Stimulated activated CD8-positive, alpha-beta memory T cell treated with anti-CD3 and anti-CD28 coated beads, Interleukin-15, amount 100 ng/mL, for 1 hour (primary cell): ENCODE results near the gene FCAMR.

Experiments used
- DNase-seq: peaks from one replicate; pipeline ENCODE4 v3.0.0-alpha.2; 2020; ENCODE audit warnings: low read depth

FCAMR gene, protein sequence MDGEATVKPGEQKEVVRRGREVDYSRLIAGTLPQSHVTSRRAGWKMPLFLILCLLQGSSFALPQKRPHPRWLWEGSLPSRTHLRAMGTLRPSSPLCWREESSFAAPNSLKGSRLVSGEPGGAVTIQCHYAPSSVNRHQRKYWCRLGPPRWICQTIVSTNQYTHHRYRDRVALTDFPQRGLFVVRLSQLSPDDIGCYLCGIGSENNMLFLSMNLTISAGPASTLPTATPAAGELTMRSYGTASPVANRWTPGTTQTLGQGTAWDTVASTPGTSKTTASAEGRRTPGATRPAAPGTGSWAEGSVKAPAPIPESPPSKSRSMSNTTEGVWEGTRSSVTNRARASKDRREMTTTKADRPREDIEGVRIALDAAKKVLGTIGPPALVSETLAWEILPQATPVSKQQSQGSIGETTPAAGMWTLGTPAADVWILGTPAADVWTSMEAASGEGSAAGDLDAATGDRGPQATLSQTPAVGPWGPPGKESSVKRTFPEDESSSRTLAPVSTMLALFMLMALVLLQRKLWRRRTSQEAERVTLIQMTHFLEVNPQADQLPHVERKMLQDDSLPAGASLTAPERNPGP

DNA sequence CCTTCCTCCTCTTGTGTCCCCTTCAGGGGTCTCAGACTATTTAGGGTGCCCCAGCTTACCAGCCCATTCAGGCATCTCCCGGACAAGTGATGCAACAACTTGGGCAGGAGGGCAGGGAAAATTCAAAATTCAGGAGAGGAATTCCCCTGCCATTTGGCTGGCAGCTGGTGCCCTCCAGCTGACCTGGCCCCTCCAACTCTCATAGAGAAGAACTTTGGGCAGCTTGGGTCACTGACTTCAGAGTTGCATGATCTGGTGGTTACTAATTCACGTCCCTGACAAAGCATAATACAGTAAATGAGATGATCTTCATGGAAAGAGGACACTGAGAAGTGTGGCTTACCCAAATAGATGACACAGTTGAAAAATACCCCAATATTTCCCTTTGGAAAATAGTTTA is at the start of gene FCAMR:
FCAMR (minus strand) TSS at position 15 of the 400 bp plus-strand sequence. CDS start 335 bp downstream, outside the sequence.
- DNase-seq: no peak

DNA sequence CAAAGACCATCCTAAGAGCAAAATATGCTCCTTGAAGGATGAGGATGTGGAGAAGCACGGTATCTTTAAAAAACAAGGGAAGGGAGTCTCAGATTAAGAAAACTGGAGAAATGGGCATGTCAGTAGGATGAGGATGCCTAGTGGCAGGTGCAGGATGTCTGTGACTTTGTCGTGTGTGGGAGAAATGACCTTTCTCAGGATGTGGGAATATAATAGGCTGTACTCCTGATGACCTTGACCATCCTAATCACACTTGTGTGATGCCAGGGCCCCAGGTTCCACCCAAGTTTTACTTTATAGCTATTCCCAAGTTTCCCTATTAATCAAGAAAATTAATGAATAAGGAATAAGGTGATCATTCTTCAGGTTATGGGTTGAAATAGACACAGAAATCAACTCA is 49.4 kb upstream of the FCAMR start:
- DNase-seq: no peak

DNA sequence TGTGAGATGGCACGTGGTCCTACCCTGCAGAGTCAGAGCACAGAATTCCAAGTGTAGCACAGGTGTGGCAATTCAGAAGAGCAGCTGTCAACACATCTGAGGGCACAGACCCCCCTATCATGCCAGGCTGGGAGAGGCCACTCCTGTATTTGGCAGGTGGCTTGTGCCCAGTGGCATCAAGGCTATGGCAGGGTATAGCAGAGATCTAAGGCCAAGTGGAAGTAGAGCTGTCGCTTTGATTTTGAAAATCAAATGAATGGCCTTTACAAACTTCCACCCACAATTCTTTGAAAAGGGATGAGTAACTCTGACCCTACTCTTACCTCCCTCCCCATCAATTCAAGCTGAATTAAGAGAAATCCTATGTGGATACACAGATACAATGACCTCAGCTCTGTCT is 48.9 kb upstream of the FCAMR start:
- no peak for DNase-seq

DNA sequence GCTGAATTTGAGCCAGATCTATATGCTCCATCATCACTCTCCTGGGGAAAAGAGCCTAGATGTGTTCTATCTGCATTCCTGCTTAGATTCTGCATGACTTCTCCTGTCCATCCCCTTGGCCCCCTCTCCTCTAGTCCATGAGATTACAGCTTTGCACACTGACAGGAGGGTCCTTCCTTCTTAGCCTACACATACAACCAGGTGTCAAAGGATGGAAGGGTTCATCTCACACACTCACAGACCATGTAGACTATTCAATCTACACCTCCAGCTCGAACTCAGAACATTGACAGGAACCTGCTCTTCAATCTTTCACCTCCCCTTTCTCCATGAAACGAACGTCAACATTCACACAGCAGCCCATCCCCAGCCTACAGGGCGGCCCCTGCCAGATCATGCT is 48.4 kb upstream of the FCAMR start:
- no peak for DNase-seq

DNA sequence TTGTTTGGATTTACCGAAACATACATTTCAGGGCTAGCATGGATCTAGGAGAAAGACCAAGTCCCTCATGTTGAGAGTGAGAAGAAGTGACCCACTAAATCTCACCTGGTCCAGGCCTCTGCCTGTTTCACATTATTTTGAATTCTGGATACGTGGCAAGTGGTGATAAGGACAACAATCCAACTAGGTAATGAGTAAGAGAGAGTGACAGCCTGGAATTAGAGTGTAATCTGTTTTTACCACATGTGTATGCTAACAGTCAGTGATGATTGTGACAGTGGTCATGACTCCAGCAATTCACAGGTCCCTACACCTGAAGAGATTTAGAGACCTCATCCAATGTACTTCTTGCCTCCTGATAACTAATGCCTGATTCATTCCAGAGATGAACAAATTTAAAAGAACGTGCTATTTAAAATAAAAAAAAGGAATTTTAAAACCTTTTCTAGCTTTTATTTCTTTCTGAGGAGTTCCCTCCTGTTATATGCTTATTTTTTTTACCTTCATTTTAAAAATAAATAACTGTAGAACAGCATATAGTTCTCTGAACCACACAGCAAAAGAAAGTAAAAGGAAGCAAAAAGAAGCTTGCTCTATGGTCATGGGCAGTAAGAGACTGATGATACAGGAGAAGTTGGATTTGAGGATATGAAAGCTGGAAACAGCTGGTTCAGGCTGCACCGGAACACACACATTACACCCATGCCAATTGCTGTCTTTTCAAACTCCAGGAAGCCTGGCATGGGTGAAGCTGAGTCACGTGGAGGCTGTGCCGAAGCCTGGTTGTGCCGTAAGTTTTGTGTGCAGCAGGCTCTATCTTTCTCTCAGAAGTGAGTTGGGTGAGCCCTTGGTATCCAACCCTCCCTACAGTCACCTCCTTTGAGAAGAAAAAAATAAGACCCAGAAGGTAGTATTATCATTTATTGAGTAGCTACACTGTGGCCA is 47.6 kb upstream of the FCAMR start:
- DNase-seq: no peak

DNA sequence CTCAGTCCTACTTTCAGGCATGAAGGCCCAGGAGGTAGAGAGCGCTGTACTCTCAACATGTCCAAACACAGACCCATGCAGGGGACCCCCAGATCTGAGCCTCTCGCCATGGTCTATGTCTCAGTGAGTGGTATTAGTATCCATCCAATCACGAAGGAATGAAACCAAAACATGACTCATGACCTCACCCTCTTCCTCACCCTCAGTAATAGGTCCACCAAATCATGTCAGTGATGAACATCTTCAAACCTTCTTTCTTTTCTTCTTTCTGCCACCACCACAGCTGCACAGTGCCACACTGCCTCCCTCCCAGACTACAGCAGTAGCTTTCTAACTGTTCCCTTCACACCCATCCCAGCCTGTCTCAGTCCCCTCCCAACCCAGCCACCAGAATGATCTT is 45.5 kb upstream of the FCAMR start:
- no peak for DNase-seq

DNA sequence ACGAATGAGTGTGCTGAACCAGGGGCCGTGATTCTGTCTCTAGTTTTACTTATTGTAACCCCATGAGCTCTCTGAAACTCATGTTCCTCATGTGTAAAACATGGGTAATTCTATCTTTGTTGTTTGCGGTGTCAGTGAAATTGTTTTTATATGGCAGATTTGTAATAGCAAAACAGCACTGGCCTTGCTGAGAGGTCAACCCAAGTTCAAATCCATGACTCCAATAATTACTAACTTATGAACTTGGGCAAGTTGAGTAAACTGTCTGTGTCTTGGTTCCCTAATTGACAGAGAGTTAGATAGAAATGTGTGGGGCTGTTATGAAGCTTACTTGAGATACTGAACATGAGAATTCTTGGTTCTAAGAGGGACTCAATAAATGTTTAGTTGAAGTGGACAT is 44.5 kb upstream of the FCAMR start:
- no peak for DNase-seq

DNA sequence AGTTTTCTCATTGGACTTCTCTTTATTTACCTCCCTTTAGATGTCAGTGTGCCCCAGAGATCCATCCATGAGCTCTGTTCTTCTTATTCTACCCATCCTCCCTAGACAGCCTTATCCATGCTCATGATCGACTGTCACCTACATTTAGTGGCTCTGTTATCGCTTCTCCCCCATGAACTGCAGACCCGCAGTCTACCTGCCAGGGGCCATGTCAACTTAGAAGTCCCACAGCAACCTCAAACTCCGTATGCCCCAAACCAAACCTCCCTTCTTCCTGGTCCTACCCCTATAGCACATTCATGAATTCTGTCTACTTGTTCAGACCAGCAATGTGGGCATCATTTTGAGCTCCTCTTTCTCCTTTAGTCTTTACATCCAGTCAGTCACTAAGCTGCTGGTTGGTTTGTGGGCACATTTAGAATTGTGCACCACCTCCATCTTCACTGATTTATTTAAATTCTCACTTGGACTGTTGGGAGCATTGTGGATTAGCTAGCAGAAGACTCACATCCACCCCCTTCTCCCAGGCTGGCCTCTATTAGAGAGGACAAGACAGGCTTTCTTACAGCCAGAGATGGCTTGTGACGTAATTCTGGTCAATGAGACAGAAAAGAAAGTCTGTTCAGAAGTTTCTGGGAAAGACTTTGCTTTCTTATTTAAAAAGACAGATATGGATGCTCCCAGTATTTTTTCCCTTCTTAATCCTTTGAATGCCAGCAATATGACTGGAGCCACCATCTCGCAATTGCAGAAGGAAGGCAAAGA is 43.2 kb upstream of the FCAMR start:
- DNase-seq: no peak

DNA sequence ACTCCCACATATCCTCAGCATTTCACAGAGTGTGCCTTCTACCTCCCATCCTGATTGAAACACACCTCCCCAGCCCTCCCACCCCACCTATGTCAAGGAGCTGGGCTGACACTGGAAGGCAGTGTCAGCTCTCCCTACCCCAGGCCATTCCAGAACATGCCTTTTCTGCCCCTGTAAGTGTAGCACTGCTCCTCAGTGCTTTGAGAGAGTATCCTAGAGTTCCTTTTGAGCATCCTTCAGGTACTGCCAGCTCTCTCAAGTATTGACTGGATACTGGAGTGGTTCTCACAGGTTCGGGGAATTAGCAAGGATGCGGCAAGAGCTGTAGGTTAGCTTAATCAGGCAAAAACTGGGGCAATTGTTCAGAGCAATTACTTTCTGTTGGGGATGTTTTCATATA is 40.5 kb upstream of the FCAMR start:
- no peak for DNase-seq

DNA sequence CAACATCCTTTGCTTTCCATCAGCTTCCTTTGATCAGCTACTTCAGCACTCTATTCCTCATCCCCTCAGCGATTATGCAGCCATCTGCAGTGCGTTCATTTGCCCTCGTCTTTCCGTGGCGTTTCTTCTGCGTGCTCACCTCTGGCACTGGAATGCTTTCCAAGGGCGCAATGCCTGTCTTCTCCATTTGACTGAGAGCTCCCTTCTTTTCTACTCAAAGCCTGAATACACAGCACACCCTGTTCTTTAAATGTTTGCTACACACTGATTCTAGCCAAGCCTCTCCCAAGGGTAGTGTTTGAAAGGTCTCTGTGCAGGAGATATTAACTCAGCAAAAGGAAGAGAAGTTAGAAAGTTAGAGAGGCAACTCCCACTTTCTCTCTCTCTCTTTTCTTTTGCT is 39.7 kb upstream of the FCAMR start:
- DNase-seq: no peak

DNA sequence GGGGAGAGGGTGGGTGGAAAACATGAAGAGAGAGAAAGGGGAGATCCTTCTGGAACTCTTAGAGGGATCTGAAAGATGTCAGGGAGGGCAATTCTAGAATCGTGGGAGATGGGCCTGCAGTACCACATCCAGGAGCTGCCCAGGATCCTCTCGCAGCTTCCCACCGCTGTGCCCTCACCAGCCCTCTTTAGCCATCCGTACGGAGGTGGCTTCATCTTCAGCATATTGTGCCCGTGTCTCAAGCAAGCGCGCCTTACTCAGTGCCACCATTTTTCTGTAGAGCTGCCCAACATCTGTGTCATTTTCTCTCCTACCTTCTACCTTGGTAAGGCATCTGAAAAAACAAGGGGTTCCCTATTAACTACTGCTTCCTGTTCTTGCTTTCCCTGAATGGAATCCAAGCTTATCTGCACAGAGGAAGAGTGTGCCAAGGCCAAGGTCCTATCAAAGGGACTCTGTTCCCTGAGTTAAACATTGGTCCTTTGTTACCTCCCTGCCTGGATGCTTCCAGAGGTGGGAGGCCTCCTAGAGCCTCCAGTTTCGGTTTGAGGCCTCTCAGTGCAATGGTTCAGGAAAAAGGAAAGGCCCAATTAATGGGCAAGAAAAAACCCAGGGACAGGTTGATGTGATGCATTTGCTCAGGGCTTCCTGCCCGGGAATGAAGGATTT is 39.1 kb upstream of the FCAMR start:
- DNase-seq: no peak

DNA sequence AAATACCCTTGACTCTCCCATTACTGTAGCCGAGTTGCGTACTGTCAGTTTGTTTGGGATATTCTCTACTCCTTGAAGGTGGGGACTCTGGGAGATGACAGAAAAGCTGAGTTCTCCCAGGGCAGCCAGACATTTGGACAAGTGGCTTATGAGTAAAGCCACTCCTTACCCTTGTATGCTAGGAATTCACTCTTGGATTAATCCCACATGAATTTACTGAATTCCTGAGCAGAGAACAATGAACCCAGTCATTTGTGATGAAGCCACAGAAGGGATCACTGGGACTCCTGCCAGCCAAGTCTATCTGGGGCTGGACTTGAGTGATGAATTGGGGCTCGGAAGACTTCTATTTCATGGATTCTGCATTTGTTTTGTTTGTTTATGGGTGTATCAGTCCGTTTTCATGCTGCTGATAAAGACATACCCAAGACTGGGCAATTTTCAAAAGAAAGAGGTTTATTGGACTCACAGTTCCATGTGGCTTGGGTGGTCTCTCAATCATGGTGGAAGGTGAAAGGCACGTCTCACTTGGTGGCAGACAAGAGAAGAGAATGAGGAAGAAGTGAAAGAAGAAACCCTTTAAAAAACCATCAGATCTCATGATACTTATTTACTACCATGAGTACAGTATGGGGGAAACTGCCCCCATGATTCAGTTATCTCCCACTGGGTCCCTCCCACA is 37.2 kb upstream of the FCAMR start:
- no peak for DNase-seq

DNA sequence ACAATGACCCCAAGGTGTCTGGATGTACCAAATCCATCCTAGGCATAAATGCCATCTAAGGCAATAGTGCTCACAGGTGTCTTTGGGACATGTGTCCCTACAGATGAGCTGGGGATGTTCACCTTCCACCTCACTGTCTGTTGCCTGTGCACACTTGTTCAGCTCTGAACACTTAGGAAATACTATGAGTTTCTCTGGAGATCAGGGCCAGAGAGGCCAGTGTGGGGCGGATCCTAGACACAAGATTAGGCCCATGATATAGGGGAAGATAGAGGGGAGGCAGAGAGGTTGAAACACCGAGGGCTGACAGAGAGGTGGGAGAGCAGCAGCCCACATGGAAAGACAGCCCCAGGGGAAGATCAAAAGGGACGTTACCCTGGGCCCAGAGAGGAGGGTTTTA is 36.7 kb upstream of the FCAMR start:
- no peak for DNase-seq

DNA sequence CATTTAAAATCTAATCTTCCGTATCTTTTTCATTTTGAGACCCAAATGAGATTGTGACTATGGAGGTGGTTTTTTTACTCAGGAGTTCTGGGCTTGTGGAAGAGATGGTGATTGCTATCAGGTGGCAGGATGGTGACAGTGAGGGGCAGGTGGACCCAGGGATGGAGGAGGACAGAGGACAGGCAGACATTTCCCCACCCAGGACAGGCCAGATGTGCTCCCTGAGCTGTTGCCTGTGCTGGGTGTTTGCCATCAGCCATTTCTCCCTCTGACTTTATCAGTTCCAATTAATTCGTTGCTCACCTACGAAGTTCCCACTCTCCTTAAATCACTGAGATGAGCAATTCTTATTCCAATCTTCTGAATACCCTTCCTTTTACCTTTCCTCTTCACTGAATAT is 35.8 kb upstream of the FCAMR start:
- no peak for DNase-seq

DNA sequence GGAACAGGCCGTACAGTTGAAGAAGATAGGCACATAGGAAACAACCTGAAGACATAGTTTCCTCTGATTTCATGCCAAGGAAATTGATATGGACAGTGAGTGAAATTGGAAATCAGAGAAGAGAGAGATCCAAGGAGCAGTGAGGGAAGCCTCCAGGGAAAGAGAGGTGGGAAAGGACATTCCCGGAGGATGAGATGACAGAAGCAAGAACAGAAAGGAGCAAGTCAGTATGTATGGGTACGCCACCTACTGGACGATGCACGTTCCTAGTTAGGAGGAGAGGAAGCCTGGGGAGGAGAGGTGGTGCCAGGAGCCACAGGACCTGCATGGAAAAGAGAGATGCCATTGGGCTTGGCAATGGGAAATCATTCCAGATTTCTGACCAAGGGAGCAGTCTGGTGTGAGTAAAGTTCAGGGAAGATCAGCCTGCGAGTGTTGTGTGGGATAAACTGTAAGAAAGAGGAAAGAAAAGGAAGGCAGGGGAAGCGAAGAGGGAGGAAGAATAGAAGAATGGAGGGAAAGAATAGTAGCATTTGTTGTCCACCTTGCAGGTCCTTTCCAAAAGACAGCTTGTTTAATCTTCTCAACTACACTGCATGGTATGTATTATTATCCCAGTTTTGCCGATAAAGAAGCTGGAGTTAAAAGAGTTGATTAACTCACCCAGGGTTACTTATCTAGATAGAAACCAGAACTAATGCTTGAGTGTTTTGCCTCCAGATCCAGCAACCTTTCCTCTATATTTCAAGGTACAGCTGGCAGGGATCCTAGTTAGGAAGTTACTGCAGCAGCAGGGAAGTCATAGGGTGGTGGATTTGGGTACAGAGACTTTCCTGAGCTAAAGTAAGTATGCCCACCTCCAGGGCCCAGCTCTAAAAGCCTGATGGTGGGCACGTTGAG is 34.9 kb upstream of the FCAMR start:
- no peak for DNase-seq

DNA sequence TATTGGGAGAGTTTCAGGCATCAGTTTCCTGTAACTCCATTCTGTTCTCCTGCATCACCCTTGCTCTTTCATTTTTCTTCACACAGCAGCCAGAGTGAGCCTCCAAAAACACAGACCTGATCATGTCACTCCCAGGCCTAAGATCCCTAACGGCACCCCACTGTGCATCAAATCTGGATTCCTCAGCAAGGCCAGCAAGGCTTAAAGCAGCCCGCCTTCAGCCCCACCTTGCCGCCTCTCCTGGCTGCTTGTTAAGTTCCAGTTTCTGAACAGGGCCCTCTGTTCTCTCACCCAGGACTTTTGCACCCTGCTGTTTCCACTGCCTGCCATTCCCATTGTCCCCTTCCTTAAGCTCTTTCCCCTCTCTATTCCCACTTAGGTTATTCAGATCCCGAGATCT is 33.0 kb upstream of the FCAMR start:
- DNase-seq: no peak

DNA sequence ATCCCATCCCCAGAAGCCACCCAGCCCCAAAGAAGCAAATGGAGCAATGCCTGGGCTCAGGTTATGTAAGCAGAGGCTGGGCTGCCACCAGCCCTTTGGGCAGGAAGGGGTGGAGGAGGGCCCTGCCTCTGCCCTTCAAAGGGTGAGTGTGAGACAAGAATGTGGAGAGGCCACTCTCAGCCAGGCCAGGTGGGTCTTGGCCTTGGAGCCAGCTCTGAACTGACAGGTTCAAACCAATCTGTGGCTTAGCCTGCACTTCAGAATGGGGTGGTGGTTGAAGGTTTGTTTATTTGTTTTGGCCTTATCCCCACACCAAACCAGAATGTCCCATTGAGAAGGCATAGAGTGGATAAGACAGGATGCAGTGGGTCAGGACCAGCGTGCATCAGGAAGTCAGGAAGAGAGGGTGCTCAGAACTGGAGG is 32.5 kb upstream of the FCAMR start:
- no peak for DNase-seq

DNA sequence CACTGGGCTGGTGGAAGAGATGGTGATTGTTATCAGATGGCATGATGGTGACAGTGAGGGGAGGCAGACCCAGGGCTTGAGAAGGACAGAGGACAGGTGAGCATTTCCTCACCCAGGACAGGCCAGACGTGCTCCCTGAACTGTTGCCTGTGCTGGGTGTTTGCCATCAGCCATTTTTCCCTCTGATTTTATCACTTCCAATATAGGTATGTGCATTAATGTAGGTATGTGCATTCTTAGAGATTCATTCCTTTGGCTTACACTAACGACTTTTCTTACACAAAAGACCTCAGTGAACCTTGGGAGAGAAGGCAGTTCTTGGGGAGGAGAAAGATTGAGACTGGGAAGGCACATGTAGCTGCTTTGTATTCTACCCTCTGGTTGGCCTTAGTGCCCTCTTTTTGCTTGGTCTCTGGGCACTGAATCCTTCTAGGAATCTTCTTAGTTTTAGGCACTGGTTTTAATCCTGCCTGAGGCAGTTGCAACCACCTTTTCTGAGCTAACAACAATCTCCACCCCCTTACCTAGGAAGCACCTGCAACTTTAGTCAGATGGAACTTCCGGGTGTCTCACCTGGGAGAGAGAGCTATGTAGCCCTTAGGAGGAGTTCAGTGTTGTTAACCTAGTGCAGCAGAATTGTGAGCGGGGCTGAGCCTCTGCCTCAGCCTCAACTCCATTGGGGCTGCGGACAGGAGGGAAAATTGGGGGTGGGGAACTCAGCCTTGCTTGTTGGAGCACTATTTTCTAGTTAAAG is 31.4 kb upstream of the FCAMR start:
- DNase-seq: no peak

DNA sequence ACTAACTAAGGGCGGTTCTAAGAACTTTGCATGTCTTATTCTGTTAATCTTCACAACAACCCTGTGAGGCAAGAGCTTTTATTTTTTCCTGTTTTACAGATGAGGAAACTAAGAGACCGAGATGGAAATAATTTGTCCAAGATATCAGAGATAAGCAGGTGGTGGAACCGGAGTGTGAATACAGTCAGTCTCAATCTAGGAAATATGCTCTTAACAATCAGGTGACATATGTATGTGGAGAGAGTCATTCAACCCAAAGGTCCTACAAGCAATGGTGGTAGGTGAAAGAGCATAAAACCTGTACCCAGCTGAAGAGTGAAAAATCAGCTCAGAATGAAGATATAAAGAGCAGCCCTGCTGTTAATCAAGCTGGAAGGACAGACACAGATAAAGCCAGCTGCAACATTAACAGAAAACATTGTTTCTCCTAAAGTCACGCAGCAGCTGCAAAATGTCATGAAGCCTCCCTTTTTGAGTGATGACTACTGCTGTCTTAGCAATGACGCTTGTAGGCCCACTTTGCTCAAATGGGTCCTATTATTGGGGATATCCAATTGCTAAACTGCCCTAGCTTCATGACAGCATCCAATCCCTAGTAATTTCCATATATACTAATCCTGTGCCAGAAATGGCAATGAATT is 30.5 kb upstream of the FCAMR start:
- DNase-seq: no peak
